ENCODE data around the gene MIER2. TPM values are rescaled to one million over a fixed set of nuclear protein-coding genes. Genes with fewer than 3 reads are reported as not detected.
A peak's percentile ranks its signal among the peaks of the same experiment; 100 is the strongest.
"Not testable (repeated sequence)": the region's sequence is repeated elsewhere in the genome, so short reads cannot be mapped to it uniquely, and the experiment has no call there.

MIER2 gene
- total RNA-seq, 2 experiments from 2014 or later = 19.4 to 20.4 TPM

DNA sequence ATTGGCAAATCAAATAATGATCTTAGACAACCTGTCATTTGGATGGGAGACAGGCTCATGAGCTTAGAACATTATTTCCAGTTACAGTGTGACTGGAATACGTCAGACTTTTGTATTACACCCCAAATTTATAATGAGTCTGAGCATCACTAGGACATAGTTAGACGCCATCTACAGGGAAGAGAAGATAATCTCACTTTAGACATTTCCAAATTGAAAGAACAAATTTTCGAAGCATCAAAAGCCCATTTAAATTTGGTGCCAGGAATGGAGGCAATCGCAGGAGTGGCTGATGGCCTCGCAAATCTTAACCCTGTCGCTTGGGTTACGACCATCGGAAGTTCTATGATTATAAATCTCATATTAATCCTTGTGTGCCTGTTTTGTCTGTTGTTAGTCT, 41.6 kb upstream of the MIER2 start:
- H3K27ac Mint-ChIP-seq; intact Hi-C loops (cut with micrococcal nuclease); H3K9me3 Mint-ChIP-seq; H3K4me3 Mint-ChIP-seq; H3K36me3 Mint-ChIP-seq (ENCODE audit: low read depth); DNase-seq; CTCF ChIA-PET: not testable (repeated sequence)
- H3K4me1 Mint-ChIP-seq (ENCODE audit: low read depth) = peaks cover 28% of the 10 kb centered on the region
- peaks cover 40% of the 10 kb centered on the region for H3K27me3 Mint-ChIP-seq (ENCODE audit: low read depth)

DNA sequence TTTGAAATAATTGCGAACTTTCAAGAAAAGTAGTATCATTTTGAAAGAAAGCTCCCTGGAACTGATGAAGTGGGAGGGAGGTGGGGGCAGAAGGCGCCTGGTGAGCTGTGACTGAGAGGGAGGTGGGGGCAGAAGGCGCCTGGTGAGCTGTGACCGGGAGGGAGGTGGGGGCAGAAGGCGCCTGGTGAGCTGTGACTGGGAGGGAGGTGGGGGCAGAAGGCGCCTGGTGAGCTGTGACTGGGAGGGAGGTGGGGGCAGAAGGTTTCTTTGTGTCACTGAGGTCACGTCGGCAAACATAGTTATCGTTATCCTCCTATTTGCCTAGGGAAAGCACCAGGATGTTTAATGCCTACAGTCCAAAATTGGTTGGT, 40.2 kb upstream of the MIER2 start:
- CTCF ChIA-PET = interaction anchor here (2.0 kb wide), 1 partner anchor 126 kb away, joined by 11 read pairs; no protein-coding TSS in a partner anchor
- peaks cover 28% of the 10 kb centered on the region for H3K4me1 Mint-ChIP-seq (ENCODE audit: low read depth)
- peaks cover 40% of the 10 kb centered on the region for H3K27me3 Mint-ChIP-seq (ENCODE audit: low read depth)
- H3K27ac Mint-ChIP-seq = no peak overlapping the region
- DNase-seq = peak; percentile 44
- H3K36me3 Mint-ChIP-seq (ENCODE audit: low read depth) = no peaks in the 10 kb centered on the region
- no peaks in the 10 kb centered on the region for H3K9me3 Mint-ChIP-seq
- intact Hi-C loops (cut with micrococcal nuclease) = no loop called here
- H3K4me3 Mint-ChIP-seq = no peak overlapping the region

- peak; percentile 22 for DNase-seq
- Mint-ChIP-seq H3K36me3 (ENCODE audit: low read depth) (no peaks in the 10 kb centered on the region), H3K4me1 (ENCODE audit: low read depth) (peaks cover 28% of the 10 kb centered on the region), H3K27ac (no peak overlapping the region), H3K9me3 (no peaks in the 10 kb centered on the region), H3K4me3 (no peak overlapping the region), H3K27me3 (ENCODE audit: low read depth) (peaks cover 40% of the 10 kb centered on the region)
- CTCF ChIA-PET = interaction anchor here (1.7 to 2.0 kb wide), 2 partner anchors 122 to 127 kb away, joined by 4 to 11 read pairs; no protein-coding TSS in a partner anchor
- intact Hi-C loops (cut with micrococcal nuclease) = loop anchor here (2.0 kb wide), 1 partner anchor 123 kb away; the partner anchor contains the start of gene TPGS1
These were observed 39.6 kb upstream of the MIER2 start for GRCh38 chr19:383922-384798.

DNA sequence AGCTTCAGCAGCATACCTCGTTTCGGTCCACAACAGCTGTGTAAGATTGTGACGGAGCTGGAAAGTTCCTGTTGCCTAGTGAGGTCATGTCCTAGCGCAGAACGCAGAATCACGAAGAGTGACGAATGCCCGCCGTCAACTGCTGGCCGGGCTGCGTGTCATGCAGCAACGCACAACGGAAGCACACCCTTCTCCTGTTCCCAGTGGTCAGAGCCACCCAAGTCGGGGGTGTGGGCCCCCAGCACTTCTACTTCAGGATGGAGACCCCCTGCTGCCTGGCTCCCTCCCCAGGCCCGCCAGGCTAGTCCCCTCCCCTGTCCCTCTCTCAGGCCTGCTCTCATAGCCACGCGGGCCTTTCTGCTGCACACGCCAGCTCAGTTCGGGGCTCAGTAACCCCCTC, 38.4 kb upstream of the MIER2 start:
- CTCF ChIA-PET = interaction anchor here (1.2 to 2.0 kb wide), 3 partner anchors 123 to 136 kb away, joined by 3 to 11 read pairs (median 4); no protein-coding TSS in a partner anchor
- no peak overlapping the region for H3K27ac Mint-ChIP-seq
- no peak overlapping the region for H3K4me3 Mint-ChIP-seq
- no peak for DNase-seq
- H3K4me1 Mint-ChIP-seq (ENCODE audit: low read depth) = peaks cover 28% of the 10 kb centered on the region
- no peaks in the 10 kb centered on the region for H3K36me3 Mint-ChIP-seq (ENCODE audit: low read depth)
- intact Hi-C loops (cut with micrococcal nuclease) = loop anchor here (2.0 kb wide), 1 partner anchor 124 kb away; the partner anchor contains the start of gene TPGS1
- no peaks in the 10 kb centered on the region for H3K9me3 Mint-ChIP-seq
- peaks cover 35% of the 10 kb centered on the region for H3K27me3 Mint-ChIP-seq (ENCODE audit: low read depth)

GRCh38 chr19:382578-382977, 38.0 kb upstream of the MIER2 start:
- Mint-ChIP-seq H3K4me3 (peak overlapping the region; percentile 3), H3K4me1 (ENCODE audit: low read depth) (peaks cover 28% of the 10 kb centered on the region)
- DNase-seq = peak; percentile 76

DNA sequence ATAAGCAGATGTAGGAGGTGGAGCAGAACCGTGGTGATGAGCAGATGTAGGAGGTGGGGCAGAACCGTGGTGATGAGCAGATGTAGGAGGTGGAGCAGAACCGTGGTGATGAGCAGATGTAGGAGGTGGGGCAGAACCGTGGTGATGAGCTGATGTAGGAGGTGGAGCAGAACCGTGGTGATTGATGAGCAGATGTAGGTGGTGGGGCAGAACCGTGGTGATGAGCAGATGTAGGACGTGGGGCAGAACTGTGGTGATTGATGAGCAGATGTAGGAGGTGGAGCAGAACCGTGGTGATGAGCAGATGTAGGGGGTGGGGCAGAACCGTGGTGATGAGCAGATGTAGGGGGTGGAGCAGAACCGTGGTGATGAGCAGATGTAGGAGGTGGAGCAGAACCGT, 37.3 kb upstream of the MIER2 start:
- not testable (repeated sequence) for H3K9me3 Mint-ChIP-seq; DNase-seq; H3K27ac Mint-ChIP-seq; H3K4me3 Mint-ChIP-seq; H3K36me3 Mint-ChIP-seq (ENCODE audit: low read depth)
- peaks cover 34% of the 10 kb centered on the region for H3K27me3 Mint-ChIP-seq (ENCODE audit: low read depth)
- CTCF ChIA-PET = interaction anchor here (1.2 to 1.7 kb wide), 2 partner anchors 124 to 135 kb away, joined by 3 to 4 read pairs; no protein-coding TSS in a partner anchor
- H3K4me1 Mint-ChIP-seq (ENCODE audit: low read depth) = peaks cover 28% of the 10 kb centered on the region
- intact Hi-C loops (cut with micrococcal nuclease) = loop anchor here (2.0 kb wide), 1 partner anchor 125 kb away; the partner anchor contains the start of gene TPGS1

More at GRCh38 chr19:382578-382977, 38.0 kb upstream of the MIER2 start:
- H3K9me3 Mint-ChIP-seq; H3K36me3 Mint-ChIP-seq (ENCODE audit: low read depth): not testable (repeated sequence)
- CTCF ChIA-PET = interaction anchor here (0.6 to 1.7 kb wide), 3 partner anchors 124 to 246 kb away, joined by 3 to 4 read pairs (median 3); no protein-coding TSS in a partner anchor
- Mint-ChIP-seq H3K27me3 (ENCODE audit: low read depth) (peaks cover 36% of the 10 kb centered on the region), H3K27ac (peak overlapping the region; percentile 24)
- intact Hi-C loops (cut with micrococcal nuclease) = loop anchor here (2.0 kb wide), 1 partner anchor 124 kb away; the partner anchor contains the start of gene TPGS1

- H3K9me3 Mint-ChIP-seq; H3K36me3 Mint-ChIP-seq (ENCODE audit: low read depth); DNase-seq; H3K27ac Mint-ChIP-seq; H3K4me3 Mint-ChIP-seq; intact Hi-C loops (cut with micrococcal nuclease); CTCF ChIA-PET: not testable (repeated sequence)
- H3K4me1 Mint-ChIP-seq (ENCODE audit: low read depth) = peaks cover 24% of the 10 kb centered on the region
- peaks cover 30% of the 10 kb centered on the region for H3K27me3 Mint-ChIP-seq (ENCODE audit: low read depth)
These were observed 36.1 kb upstream of the MIER2 start for GRCh38 chr19:380618-381219.

DNA sequence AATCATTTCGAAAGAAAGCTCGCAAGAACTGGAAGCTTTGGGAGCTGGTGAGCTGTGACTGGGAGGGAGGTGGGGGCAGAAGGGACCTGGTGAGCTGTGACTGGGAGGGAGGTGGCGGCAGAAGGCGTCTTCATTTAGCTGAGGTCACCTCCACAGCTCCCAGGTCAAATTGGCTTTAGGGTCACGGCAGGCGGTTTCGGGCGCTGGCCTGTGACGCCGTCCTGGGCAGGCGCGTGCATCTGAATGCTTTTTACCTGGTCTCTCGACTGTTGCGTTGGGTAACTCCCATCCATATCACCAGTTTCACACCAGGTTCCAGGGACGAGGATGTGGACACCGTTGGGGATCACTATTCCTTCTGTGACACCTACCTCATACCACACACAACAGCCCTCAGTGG, 35.2 kb upstream of the MIER2 start:
- no peak overlapping the region for H3K4me3 Mint-ChIP-seq
- CTCF ChIA-PET = no interaction called here
- intact Hi-C loops (cut with micrococcal nuclease) = no loop called here
- H3K27me3 Mint-ChIP-seq (ENCODE audit: low read depth) = peaks cover 25% of the 10 kb centered on the region
- H3K27ac Mint-ChIP-seq = no peak overlapping the region
- peaks cover 24% of the 10 kb centered on the region for H3K4me1 Mint-ChIP-seq (ENCODE audit: low read depth)
- H3K9me3 Mint-ChIP-seq = no peaks in the 10 kb centered on the region
- DNase-seq = no peak
- H3K36me3 Mint-ChIP-seq (ENCODE audit: low read depth) = no peaks in the 10 kb centered on the region

GRCh38 chr19:378706-379105, 34.1 kb upstream of the MIER2 start:
- DNase-seq = no peak
- Mint-ChIP-seq H3K9me3 (no peaks in the 10 kb centered on the region), H3K27ac (no peak overlapping the region), H3K36me3 (ENCODE audit: low read depth) (no peaks in the 10 kb centered on the region), H3K4me3 (no peak overlapping the region), H3K4me1 (ENCODE audit: low read depth) (peaks cover 14% of the 10 kb centered on the region), H3K27me3 (ENCODE audit: low read depth) (peaks cover 15% of the 10 kb centered on the region)
- intact Hi-C loops (cut with micrococcal nuclease) = no loop called here
- CTCF ChIA-PET = no interaction called here

GRCh38 chr19:377801-378581, 33.4 kb upstream of the MIER2 start:
- no peak overlapping the region for H3K27ac Mint-ChIP-seq
- DNase-seq = no peak
- H3K36me3 Mint-ChIP-seq (ENCODE audit: low read depth) = no peaks in the 10 kb centered on the region
- no peaks in the 10 kb centered on the region for H3K9me3 Mint-ChIP-seq
- H3K4me1 Mint-ChIP-seq (ENCODE audit: low read depth) = peaks cover 7% of the 10 kb centered on the region
- CTCF ChIA-PET = no interaction called here
- intact Hi-C loops (cut with micrococcal nuclease) = no loop called here
- H3K27me3 Mint-ChIP-seq (ENCODE audit: low read depth) = peaks cover 10% of the 10 kb centered on the region
- no peak overlapping the region for H3K4me3 Mint-ChIP-seq

GRCh38 chr19:376111-376470, 31.5 kb upstream of the MIER2 start:
- H3K27ac Mint-ChIP-seq = no peak overlapping the region
- H3K27me3 Mint-ChIP-seq (ENCODE audit: low read depth) = peaks cover 12% of the 10 kb centered on the region
- H3K9me3 Mint-ChIP-seq = no peaks in the 10 kb centered on the region
- H3K4me3 Mint-ChIP-seq = no peak overlapping the region
- H3K36me3 Mint-ChIP-seq (ENCODE audit: low read depth) = no peaks in the 10 kb centered on the region
- CTCF ChIA-PET = no interaction called here
- no peaks in the 10 kb centered on the region for H3K4me1 Mint-ChIP-seq (ENCODE audit: low read depth)
- intact Hi-C loops (cut with micrococcal nuclease) = no loop called here
- DNase-seq = no peak

All from activated naive CD4-positive, alpha-beta T cell treated with anti-CD3 and anti-CD28 coated beads for 36 hours (primary cell).